ENCODE results near the gene PCBD1.

Gene PCBD1

DNA sequence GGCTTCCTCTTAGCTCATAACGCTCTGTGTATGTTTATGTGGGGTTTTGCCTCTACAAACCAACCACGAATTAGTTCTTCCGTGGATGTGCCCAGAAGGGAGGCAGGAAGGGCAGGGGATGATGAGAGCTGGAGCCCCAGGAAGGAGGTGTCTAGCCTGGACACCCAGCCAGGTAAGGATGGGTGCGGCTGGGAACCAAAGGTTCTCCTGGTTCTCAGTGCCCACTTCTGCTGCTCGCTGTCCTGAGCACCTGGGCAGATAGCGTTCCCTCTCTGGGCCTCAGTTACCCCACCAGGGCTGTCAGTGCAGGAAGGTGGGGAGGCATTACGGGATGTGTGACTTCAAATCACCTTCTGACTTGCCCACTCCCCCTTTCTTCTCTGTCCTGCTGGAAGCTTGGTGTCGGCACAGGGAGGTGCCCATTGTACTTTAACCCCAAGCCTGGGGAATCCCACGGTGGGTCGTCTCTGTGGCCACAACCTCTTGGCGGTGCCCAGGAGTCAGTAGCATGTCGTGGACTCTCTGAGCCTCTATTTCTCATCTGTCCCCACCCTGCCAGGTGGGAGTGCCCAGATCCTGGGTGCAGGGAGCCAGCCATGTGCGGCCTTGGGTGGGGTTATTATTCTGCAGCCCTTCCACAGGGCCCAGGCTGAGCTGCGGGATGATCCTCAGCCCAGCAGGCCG lies 18.7 kb upstream of the PCBD1 start:
- H3K4me2 ChIP-seq (ENCODE audit: low read length), result no peak overlapping the region
- no peaks in the 10 kb centered on the region for H3K4me1 ChIP-seq (ENCODE audit: low read length)
- TF ChIP-seq, protein P1, sequence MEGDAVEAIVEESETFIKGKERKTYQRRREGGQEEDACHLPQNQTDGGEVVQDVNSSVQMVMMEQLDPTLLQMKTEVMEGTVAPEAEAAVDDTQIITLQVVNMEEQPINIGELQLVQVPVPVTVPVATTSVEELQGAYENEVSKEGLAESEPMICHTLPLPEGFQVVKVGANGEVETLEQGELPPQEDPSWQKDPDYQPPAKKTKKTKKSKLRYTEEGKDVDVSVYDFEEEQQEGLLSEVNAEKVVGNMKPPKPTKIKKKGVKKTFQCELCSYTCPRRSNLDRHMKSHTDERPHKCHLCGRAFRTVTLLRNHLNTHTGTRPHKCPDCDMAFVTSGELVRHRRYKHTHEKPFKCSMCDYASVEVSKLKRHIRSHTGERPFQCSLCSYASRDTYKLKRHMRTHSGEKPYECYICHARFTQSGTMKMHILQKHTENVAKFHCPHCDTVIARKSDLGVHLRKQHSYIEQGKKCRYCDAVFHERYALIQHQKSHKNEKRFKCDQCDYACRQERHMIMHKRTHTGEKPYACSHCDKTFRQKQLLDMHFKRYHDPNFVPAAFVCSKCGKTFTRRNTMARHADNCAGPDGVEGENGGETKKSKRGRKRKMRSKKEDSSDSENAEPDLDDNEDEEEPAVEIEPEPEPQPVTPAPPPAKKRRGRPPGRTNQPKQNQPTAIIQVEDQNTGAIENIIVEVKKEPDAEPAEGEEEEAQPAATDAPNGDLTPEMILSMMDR (IDR thresholded peaks at IDR 0.05; ENCODE audit: low read depth, low read length), result no peak
- no peak for TF ChIP-seq EZH2phosphoT487 (IDR thresholded peaks at IDR 0.05; ENCODE audit: low read depth)
- no peaks in the 10 kb centered on the region for H3K36me3 ChIP-seq (replicated peaks; ENCODE audit: low read depth, low read length)
- H4K20me1 ChIP-seq (ENCODE audit: insufficient read depth, low read length), result no peaks in the 10 kb centered on the region
- no peak overlapping the region for H2AFZ ChIP-seq (ENCODE audit: low read depth, low read length)
- no peaks in the 10 kb centered on the region for H3K9me3 ChIP-seq (ENCODE audit: insufficient read depth, low read length)
- no peak overlapping the region for H3K27ac ChIP-seq (ENCODE audit: low read length)
- H3K4me3 ChIP-seq (ENCODE audit: low read length), result no peak overlapping the region
- H3K79me2 ChIP-seq (ENCODE audit: low read length), result no peaks in the 10 kb centered on the region
- no peak overlapping the region for H3K9ac ChIP-seq (ENCODE audit: low read length)
- H3K27me3 ChIP-seq (ENCODE audit: low read depth, low read length), result no peaks in the 10 kb centered on the region

- Histone ChIP-seq H3K9ac (ENCODE audit: low read length) (no peak overlapping the region), H3K4me2 (ENCODE audit: low read length) (no peak overlapping the region), H3K36me3 (replicated peaks; ENCODE audit: low read depth, low read length) (no peaks in the 10 kb centered on the region), H3K4me3 (ENCODE audit: low read length) (no peak overlapping the region), H3K9me3 (ENCODE audit: insufficient read depth, low read length) (no peaks in the 10 kb centered on the region), H3K27me3 (ENCODE audit: low read depth, low read length) (no peaks in the 10 kb centered on the region), H2AFZ (ENCODE audit: low read depth, low read length) (no peak overlapping the region), H3K79me2 (ENCODE audit: low read length) (no peaks in the 10 kb centered on the region), H3K27ac (ENCODE audit: low read length) (no peak overlapping the region), H3K4me1 (ENCODE audit: low read length) (no peaks in the 10 kb centered on the region), H4K20me1 (ENCODE audit: insufficient read depth, low read length) (no peaks in the 10 kb centered on the region)
- TF ChIP-seq EZH2phosphoT487 (IDR thresholded peaks at IDR 0.05; ENCODE audit: low read depth), result no peak
- TF ChIP-seq, protein P1 (IDR thresholded peaks at IDR 0.05; ENCODE audit: low read depth, low read length), result no peak
Observed at GRCh38 chr10:70906031-70906783, 17.8 kb upstream of the PCBD1 start.

GRCh38 chr10:70905071-70906021 lies 17.0 kb upstream of the PCBD1 start:
- Histone ChIP-seq H3K27me3 (ENCODE audit: low read depth, low read length) (no peaks in the 10 kb centered on the region), H3K4me3 (ENCODE audit: low read length) (no peak overlapping the region), H3K4me2 (ENCODE audit: low read length) (no peak overlapping the region), H3K4me1 (ENCODE audit: low read length) (no peaks in the 10 kb centered on the region), H3K36me3 (replicated peaks; ENCODE audit: low read depth, low read length) (no peaks in the 10 kb centered on the region), H4K20me1 (ENCODE audit: insufficient read depth, low read length) (no peaks in the 10 kb centered on the region), H3K27ac (ENCODE audit: low read length) (no peak overlapping the region), H3K9me3 (ENCODE audit: insufficient read depth, low read length) (no peaks in the 10 kb centered on the region), H2AFZ (ENCODE audit: low read depth, low read length) (no peak overlapping the region), H3K79me2 (ENCODE audit: low read length) (no peaks in the 10 kb centered on the region), H3K9ac (ENCODE audit: low read length) (no peak overlapping the region)
- TF ChIP-seq EZH2phosphoT487 (IDR thresholded peaks at IDR 0.05; ENCODE audit: low read depth), result no peak
- TF ChIP-seq, protein P1 (IDR thresholded peaks at IDR 0.05; ENCODE audit: low read depth, low read length), result no peak
